HCT116 (cell line): ENCODE results near the gene LETMD1. TPM values are rescaled to one million over a fixed set of nuclear protein-coding genes. Genes with fewer than 3 reads are reported as not detected.
"Not testable (repeated sequence)": the region's sequence is repeated elsewhere in the genome, so short reads cannot be mapped to it uniquely, and the experiment has no call there.

Experiments
- ATAC-seq: fragments of 200-7000 bp; cut with Tn5 transposase; 2 replicates; pipeline ENCODE4 v1.9.1; 2020; ENCODE audit warnings: mild to moderate bottlenecking, moderate library complexity
- BruUV-seq: library from RNA; stranded (reverse); fragments of 400-500 nt; replicated peaks from 2 replicates; lab custom pipeline; 2021; lab: Mats Ljungman, UMichigan
- CTCF ChIA-PET: fragments of 300-600 bp; sonication (Branson Sonifier 250); formaldehyde crosslinking; loops from one replicate; lab custom pipeline; 2021; ENCODE audit warnings: antibody characterized with exemption; lab: Charles Lee
- POLR2A ChIA-PET: fragments of 300-600, 350-600 bp; sonication (Branson Sonifier 250); formaldehyde crosslinking; loops from one replicate; lab custom pipeline; 2021; ENCODE audit warnings: antibody characterized with exemption; lab: Charles Lee
- RAD21 ChIA-PET, 2 experiments: fragments of 300-600 bp; sonication (Branson Sonifier 250); formaldehyde crosslinking; loops; one replicate each; lab custom pipeline; 2023; ENCODE audit warnings: low total read pairs in 2 of 2; ENCODE audit not compliant: uncharacterized antibody in 2 of 2, unreplicated experiment in 2 of 2, low non-redundant PET in 1 of 2; lab: Charles Lee
- DNase-seq: peaks from one replicate; pipeline ENCODE4 v3.0.0-alpha.2; 2010; ENCODE audit warnings: low read depth, low spot score
- H2AFZ ChIP-seq: fragments of 200-600 bp; shearing (Covaris generic), sonication (generic); 2 replicates; pipeline ENCODE4 v1.6.1; 2017; ENCODE audit warnings: low read depth, mixed run types, mixed read lengths, antibody characterized with exemption, low read length; ENCODE audit not compliant: poor library complexity, severe bottlenecking
- H3K27ac ChIP-seq: 2 replicates; pipeline ENCODE4 v1.5.1; 2012; ENCODE audit warnings: low read depth, low read length
- H3K27me3 ChIP-seq: fragments of 200-600 bp; sonication (generic); 2 replicates; pipeline ENCODE4 v1.6.1; 2016; ENCODE audit warnings: mixed run types, low read length, mixed read lengths; ENCODE audit not compliant: insufficient read depth
- H3K36me3 ChIP-seq, 2 experiments: fragments of 200-500 bp in 1 of 2; fragments of 200-600 bp in 1 of 2; sonication (Bioruptor generic) in 1 of 2; sonication (generic) in 1 of 2; 2 replicates each; pipeline versions ENCODE4 v1.5.1 to v1.6.1; 2014 to 2016; ENCODE audit warnings: low read length in 2 of 2, inconsistent platforms in 1 of 2, mixed read lengths in 1 of 2, mixed run types in 1 of 2; ENCODE audit not compliant: insufficient read depth in 2 of 2, control insufficient read depth in 1 of 2
- H3K4me1 ChIP-seq, 2 experiments: fragments of 200-600 bp in 1 of 2; sonication (generic) in 1 of 2; 2 replicates each; pipeline versions ENCODE4 v1.5.1 to v1.6.1; 2012 to 2017; ENCODE audit warnings: low read length in 2 of 2, inconsistent platforms in 1 of 2, mild to moderate bottlenecking in 1 of 2, mixed read lengths in 1 of 2, mixed run types in 1 of 2, moderate library complexity in 1 of 2; ENCODE audit not compliant: insufficient read depth in 2 of 2, control insufficient read depth in 1 of 2
- H3K4me2 ChIP-seq: fragments of 200-600 bp; sonication (generic); 2 replicates; pipeline ENCODE4 v1.6.1; 2017; ENCODE audit warnings: mixed run types, low read length, mixed read lengths
- H3K4me3 ChIP-seq, 2 experiments: fragments of 200-600 bp in 1 of 2; sonication (generic) in 1 of 2; replicated peaks in 1 of 2; 2 replicates each; pipeline ENCODE4 v1.5.1; 2011 to 2016; ENCODE audit warnings: low read length in 2 of 2, control low read depth in 1 of 2, low read depth in 1 of 2, mild to moderate bottlenecking in 1 of 2, mixed read lengths in 1 of 2, mixed run types in 1 of 2
- H3K79me2 ChIP-seq: fragments of 200-600 bp; sonication (generic); 2 replicates; pipeline ENCODE4 v1.6.1; 2017; ENCODE audit warnings: mild to moderate bottlenecking, mixed run types, low read length, moderate library complexity, mixed read lengths; ENCODE audit not compliant: insufficient read depth
- H3K9ac ChIP-seq: fragments of 200-600 bp; sonication (generic); 2 replicates; pipeline ENCODE4 v1.6.1; 2016; ENCODE audit warnings: low read length, mixed read lengths
- H3K9me2 ChIP-seq: fragments of 200-600 bp; sonication (generic), shearing (Covaris generic); 2 replicates; pipeline ENCODE4 v1.6.1; 2017; ENCODE audit warnings: mixed run types, mild to moderate bottlenecking, moderate library complexity; ENCODE audit not compliant: insufficient read depth
- H3K9me3 ChIP-seq, 2 experiments: fragments of 200-500 bp in 1 of 2; fragments of 200-600 bp in 1 of 2; sonication (Bioruptor generic) in 1 of 2; sonication (generic) in 1 of 2; 2 replicates each; pipeline ENCODE4 v1.6.1; 2014 to 2017; ENCODE audit warnings: low read length in 2 of 2, mixed read lengths in 2 of 2, inconsistent platforms in 1 of 2, low read depth in 1 of 2, mild to moderate bottlenecking in 1 of 2, mixed run types in 1 of 2, moderate library complexity in 1 of 2; ENCODE audit not compliant: control insufficient read depth in 1 of 2, insufficient read depth in 1 of 2
- H4K20me1 ChIP-seq: fragments of 200-600 bp; sonication (generic), shearing (Covaris generic); 2 replicates; pipeline ENCODE4 v1.6.1; 2017; ENCODE audit warnings: mixed run types, mild to moderate bottlenecking, moderate library complexity; ENCODE audit not compliant: insufficient read depth
- EZH2phosphoT487 ChIP-seq: fragments of 200-600 bp; IDR thresholded peaks from 2 replicates; pipeline ENCODE4 v1.6.1; 2018; ENCODE audit warnings: antibody characterized with exemption, borderline replicate concordance
- JUND ChIP-seq: IDR thresholded peaks from 2 replicates; pipeline ENCODE4 v1.6.1; 2012
- MAX ChIP-seq: IDR thresholded peaks from 2 replicates; pipeline ENCODE4 v1.6.1; 2012
- POLR2A ChIP-seq: IDR thresholded peaks from 2 replicates; pipeline ENCODE4 v1.7.0; 2011; ENCODE audit warnings: borderline replicate concordance; ENCODE audit not compliant: insufficient read depth, insufficient read length; ENCODE audit errors: extremely low read depth
- ZBTB33 ChIP-seq: IDR thresholded peaks from 2 replicates; pipeline ENCODE4 v1.6.1; 2011; ENCODE audit warnings: mild to moderate bottlenecking, low read length, moderate library complexity; ENCODE audit not compliant: insufficient replicate concordance; ENCODE audit errors: extremely low read depth
- intact Hi-C: fragments of 100-400 bp; cut with micrococcal nuclease; formaldehyde crosslinking; loops from 2 replicates; pipeline ENCODE4 v1.10.0; 2022
- total RNA-seq: library from RNA; stranded (reverse); gene quantifications from one replicate; pipeline ENCODE4 v1.2.1, GENCODE V29; 2021; ENCODE audit not compliant: unreplicated experiment

LETMD1 gene
- total RNA-seq, 1 experiment from 2014 or later = 70.8 TPM

- no peak for DNase-seq
- Histone ChIP-seq H3K36me3 (peaks cover 4 to 9% of the 10 kb centered on the region in 2 experiments; a peak in 2 of 4 replicates), H3K9ac (no peak overlapping the region), H3K9me2 (no peaks in the 10 kb centered on the region), H2AFZ (no peak overlapping the region), H3K4me3 (no peak overlapping the region), H3K9me3 (no peaks in the 10 kb centered on the region), H3K4me1 (peaks cover 5 to 9% of the 10 kb centered on the region in 2 experiments; a peak in 3 of 4 replicates), H3K79me2 (peaks cover 12% of the 10 kb centered on the region; the same call in 1 of the 2 replicates), H4K20me1 (no peaks in the 10 kb centered on the region)
- POLR2A ChIA-PET = no interaction called here
- intact Hi-C loops = no loop called here
- BruUV-seq = no TSS peak
- CTCF ChIA-PET = no interaction called here
- TF ChIP-seq EZH2phosphoT487 (no peak), JUND (no peak), MAX (no peak), POLR2A (no peak), ZBTB33 (no peak)
- TF ChIP-seq, all 23 proteins: peak for 0
- ATAC-seq = no peak
- Histone ChIP-seq H3K27ac (no peak overlapping the region), H3K27me3 (no peaks in the 10 kb centered on the region), H3K4me2 (no peak overlapping the region)
- RAD21 ChIA-PET = no interaction called here
Measured at GRCh38 chr12:51077930-51078329, 29.8 kb downstream of the LETMD1 start.

GRCh38 chr12:51078346-51078745, 30.2 kb downstream of the LETMD1 start:
- H3K9me2 ChIP-seq, H3K9me3 ChIP-seq, CTCF ChIA-PET, H2AFZ ChIP-seq, H3K36me3 ChIP-seq, ATAC-seq, H3K27me3 ChIP-seq, H3K4me2 ChIP-seq, H3K4me3 ChIP-seq, H3K4me1 ChIP-seq, intact Hi-C loops, H3K9ac ChIP-seq, POLR2A ChIA-PET, H4K20me1 ChIP-seq, RAD21 ChIA-PET, H3K27ac ChIP-seq, DNase-seq, BruUV-seq: not testable (repeated sequence)
- H3K79me2 ChIP-seq = peaks cover 13% of the 10 kb centered on the region; the same call in 1 of the 2 replicates

- BruUV-seq, H3K9ac ChIP-seq, H3K4me2 ChIP-seq, H2AFZ ChIP-seq, CTCF ChIA-PET, H3K4me3 ChIP-seq, H3K36me3 ChIP-seq, H3K9me2 ChIP-seq, DNase-seq, ATAC-seq, H3K27ac ChIP-seq, H3K27me3 ChIP-seq, H3K9me3 ChIP-seq, RAD21 ChIA-PET, H4K20me1 ChIP-seq, intact Hi-C loops, POLR2A ChIA-PET: not testable (repeated sequence)
- H3K79me2 ChIP-seq = peaks cover 13% of the 10 kb centered on the region; the same call in 1 of the 2 replicates
- peaks cover 5 to 13% of the 10 kb centered on the region in 2 experiments; a peak in 3 of 4 replicates for H3K4me1 ChIP-seq
Measured at GRCh38 chr12:51078866-51079265, 30.7 kb downstream of the LETMD1 start.
